K562 (cell line): Measurements from ENCODE around the gene FYB2. TPM values are rescaled to one million over a fixed set of nuclear protein-coding genes. Genes with fewer than 3 reads are reported as not detected.

Source experiments
- ATAC-seq: fragments of 200-7000 bp; cut with Tn5 transposase; 3 replicates; pipeline ENCODE4 v1.9.1; 2020; ENCODE audit warnings: moderate library complexity
- BruUV-seq: library from RNA; stranded (reverse); fragments of 400-500 nt; replicated peaks from 2 replicates; lab custom pipeline; 2021; lab: Mats Ljungman, UMichigan
- CTCF ChIA-PET: fragments of 300-600 bp; formaldehyde crosslinking; extraction: SDS; loops from one replicate; lab custom pipeline; 2021; ENCODE audit warnings: low intra/inter-chr PET ratio; lab: Yijun Ruan, JAX
- POLR2A ChIA-PET: fragments of 300-600, 350-650 bp; sonication (Branson Sonifier 250); formaldehyde crosslinking; extraction: SDS; loops from one replicate; lab custom pipeline; 2021; ENCODE audit warnings: antibody characterized with exemption, inconsistent platforms; lab: Yijun Ruan, JAX
- DNase-seq, 4 experiments: peaks; one replicate each; pipeline versions ENCODE4 v3.0.0 to v3.0.0-alpha.2; 2011 to 2018; ENCODE audit warnings: low spot score in 3 of 4, mixed read lengths in 3 of 4; ENCODE audit errors: extremely low read depth in 1 of 4
- FAIRE-seq: peaks from 2 replicates; lab custom pipeline; 2011; peaks lifted over from hg19 to GRCh38; lab: Jason Lieb, UNC
- H2AFZ ChIP-seq: 2 replicates; pipeline ENCODE4 v1.6.0; 2011; ENCODE audit warnings: low read depth, low read length, control low read depth, inconsistent platforms
- H3K27ac ChIP-seq: fragments of 200-600 bp; 3 replicates; pipeline ENCODE4 v1.8.0; 2011; ENCODE audit warnings: low read depth, mild to moderate bottlenecking, control low read depth, inconsistent platforms, low read length, moderate library complexity, mixed read lengths; ENCODE audit errors: extremely low read depth
- H3K27me3 ChIP-seq, 2 experiments: fragments of 300-600 bp in 1 of 2; 2 replicates in 1 of 2; 3 replicates in 1 of 2; pipeline versions ENCODE4 v1.6.0 to v1.8.0; 2011; ENCODE audit warnings: inconsistent platforms in 2 of 2, low read length in 2 of 2, mild to moderate bottlenecking in 1 of 2, mixed read lengths in 1 of 2, moderate library complexity in 1 of 2; ENCODE audit not compliant: control insufficient read depth in 2 of 2, insufficient read depth in 2 of 2
- H3K36me3 ChIP-seq: fragments of 300-600 bp; 3 replicates; pipeline ENCODE4 v1.8.0; 2011; ENCODE audit warnings: mild to moderate bottlenecking, low read length, inconsistent platforms; ENCODE audit not compliant: control insufficient read depth, insufficient read depth
- H3K4me1 ChIP-seq, 2 experiments: fragments of 200-600 bp in 1 of 2; replicated peaks in 1 of 2; 2 replicates in 1 of 2; 3 replicates in 1 of 2; pipeline versions ENCODE4 v1.5.1 to v1.8.0; 2011; ENCODE audit warnings: inconsistent platforms in 2 of 2, low read length in 2 of 2, mild to moderate bottlenecking in 1 of 2, mixed read lengths in 1 of 2, moderate library complexity in 1 of 2; ENCODE audit not compliant: control insufficient read depth in 2 of 2, insufficient read depth in 2 of 2
- H3K4me2 ChIP-seq: 2 replicates; pipeline ENCODE4 v1.6.1; 2011; ENCODE audit warnings: low read length, control low read depth, inconsistent platforms, mixed read lengths; ENCODE audit not compliant: insufficient read depth
- H3K4me3 ChIP-seq: fragments of 200-600 bp; sonication (generic), shearing (Covaris generic); 2 replicates; pipeline ENCODE4 v1.5.1; 2016; ENCODE audit warnings: control low read depth, inconsistent platforms
- H3K79me2 ChIP-seq: fragments of 200-600 bp; 3 replicates; pipeline ENCODE4 v1.8.0; 2011; ENCODE audit warnings: low read length, inconsistent platforms; ENCODE audit not compliant: control insufficient read depth, insufficient read depth
- H3K9ac ChIP-seq, 2 experiments: 2 replicates each; pipeline versions ENCODE4 v1.6.0 to v1.6.1; 2011; ENCODE audit warnings: low read depth in 2 of 2, low read length in 2 of 2, control low read depth in 1 of 2, inconsistent platforms in 1 of 2, mild to moderate bottlenecking in 1 of 2, mixed read lengths in 1 of 2; ENCODE audit not compliant: insufficient read depth in 1 of 2
- H3K9me1 ChIP-seq: one replicate; pipeline ENCODE4 v1.6.0; 2011; ENCODE audit warnings: inconsistent platforms, mild to moderate bottlenecking, low read length, moderate library complexity; ENCODE audit not compliant: control insufficient read depth, insufficient read depth
- H3K9me3 ChIP-seq: replicated peaks from 2 replicates; pipeline ENCODE4 v1.5.1; 2011; ENCODE audit warnings: low read depth, low read length, inconsistent platforms; ENCODE audit not compliant: control insufficient read depth, insufficient read depth
- H4K20me1 ChIP-seq: replicated peaks from 2 replicates; pipeline ENCODE4 v1.6.1; 2011; ENCODE audit warnings: low read length, inconsistent platforms, mixed read lengths; ENCODE audit not compliant: control insufficient read depth, insufficient read depth
- CEBPB ChIP-seq: fragments of 450-650 bp; IDR thresholded peaks from 2 replicates; pipeline ENCODE4 v1.6.1; 2016; ENCODE audit warnings: missing genetic modification characterization, missing compliant biosample characterization
- FOS ChIP-seq: IDR thresholded peaks from 3 replicates; pipeline ENCODE4 v1.6.1; 2011; ENCODE audit not compliant: insufficient read length; ENCODE audit errors: extremely low read depth
- MECOM ChIP-seq: fragments of 250-450 bp; sonication (Bioruptor Pico); IDR thresholded peaks from 2 replicates; pipeline ENCODE4 v1.8.0; 2022; ENCODE audit warnings: inconsistent platforms
- PTTG1 ChIP-seq: fragments of 450-650 bp; IDR thresholded peaks from 2 replicates; pipeline ENCODE4 v1.6.1; 2016; ENCODE audit warnings: low read depth, mild to moderate bottlenecking, missing genetic modification characterization, missing compliant biosample characterization
- SMARCA5 ChIP-seq: fragments of 450-650 bp; IDR thresholded peaks from 2 replicates; pipeline ENCODE4 v1.6.1; 2016
- SRSF9 ChIP-seq: fragments of 200-400 bp; formaldehyde crosslinking; IDR thresholded peaks from 2 replicates; pipeline ENCODE4 v1.6.1; 2017; ENCODE audit warnings: low read depth, low read length, borderline replicate concordance
- ZNF77 ChIP-seq: fragments of 250-450 bp; sonication (Bioruptor Pico); IDR thresholded peaks from 2 replicates; pipeline ENCODE4 v1.5.0; 2020
- ZZZ3 ChIP-seq: fragments of 450-650 bp; IDR thresholded peaks from 2 replicates; pipeline ENCODE4 v1.6.1; 2016; ENCODE audit warnings: antibody characterized with exemption, mild to moderate bottlenecking, moderate library complexity
- WGBS: fragments of 100-300 bp; shearing (Covaris generic); methylation state at CpG from one replicate; pipeline ENCODE4 v1.1.6; 2016; ENCODE audit warnings: low coverage, mixed read lengths; ENCODE audit not compliant: insufficient coverage; ENCODE audit errors: missing lambda C conversion rate; 5-methylcytosine and 5-hydroxymethylcytosine counted together
- in situ Hi-C: fragments of 300-500 bp; cut with MboI; formaldehyde crosslinking; loops from 4 replicates; pipeline ENCODE4 v1.15.0; 2018; ENCODE audit warnings: inconsistent platforms, mixed read lengths
- intact Hi-C: fragments of 100-400 bp; cut with micrococcal nuclease; formaldehyde crosslinking; loops from 2 replicates; pipeline ENCODE4 v1.14.2; 2022
- polyA plus RNA-seq, 8 experiments: library from polyadenylated mRNA; depleted of rRNA in 4 of 8; stranded (reverse) in 5 of 8; unstranded in 3 of 8; fragments of >200 nt; fragmentation: Nextera tagmentation in 2 of 8; fragmentation: Illumina TruSeq in 1 of 8; extraction: Ambion mirVana in 2 of 8; extraction: Trizol in 1 of 8; gene quantifications; 2 replicates each; pipeline versions ENCODE4 v1.2.1 to v1.2.3, GENCODE V29; 2011 to 2014; ENCODE audit warnings: inconsistent platforms in 1 of 8, missing spikeins in 1 of 8
- total RNA-seq, 7 experiments: library from RNA; depleted of rRNA in 6 of 7; stranded (reverse); fragments of >200 nt in 6 of 7; fragmentation: Illumina TruSeq in 2 of 7; extraction: Trizol in 2 of 7; gene quantifications; 2 replicates each; pipeline versions ENCODE4 v1.2.1 to v1.2.3, GENCODE V29; 2011 to 2021; ENCODE audit warnings: low replicate concordance in 1 of 7
- TF ChIP-seq, protein P1 (sequence below): IDR thresholded peaks from 2 replicates; pipeline ENCODE4 v1.6.1; 2011; ENCODE audit warnings: borderline replicate concordance, low read depth, mild to moderate bottlenecking, moderate library complexity, low read length; ENCODE audit not compliant: insufficient read depth, poor library complexity, severe bottlenecking
- TF ChIP-seq, protein P2 (sequence below): fragments of 450-650 bp; formaldehyde crosslinking; IDR thresholded peaks from 2 replicates; pipeline ENCODE4 v1.4.0; 2022; ENCODE audit warnings: missing genetic modification characterization
- TF ChIP-seq, protein P3 (sequence below): fragments of 250-450 bp; sonication (Bioruptor Pico); IDR thresholded peaks from 2 replicates; pipeline ENCODE4 v1.8.0; 2022; ENCODE audit warnings: inconsistent platforms

Gene FYB2
- total and polyA plus RNA-seq, 9 of the 15 experiments (the other 6 are each of a cell fraction or from before 2014, with no cell fraction given) = not detected

DNA sequence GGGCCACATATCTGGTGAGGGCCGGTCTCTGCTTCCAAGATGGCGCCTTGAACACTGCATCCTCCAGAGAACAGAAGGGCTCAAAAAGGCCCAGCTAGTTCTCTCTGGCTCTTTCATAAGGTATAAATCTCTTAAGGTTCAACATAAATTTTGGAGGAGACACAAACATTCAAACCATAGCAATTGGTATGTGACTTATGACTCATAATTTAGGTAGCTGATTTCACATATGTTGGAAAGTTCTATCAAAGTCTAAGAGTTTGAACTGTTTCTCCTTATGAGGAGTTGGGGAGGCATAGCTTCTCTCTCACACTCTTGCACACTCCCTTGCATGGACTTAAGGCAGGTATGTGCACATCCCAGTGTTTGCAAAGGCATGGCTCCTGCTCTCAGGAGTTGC is 5.1 kb upstream of the FYB2 start:
- FAIRE-seq = no peak
- intact Hi-C loops = loop anchor here (5.0 kb wide), 3 partner anchors 237 to 1537 kb away; no protein-coding TSS in a partner anchor
- no peaks in the 10 kb centered on the region for H3K9me3 ChIP-seq
- ATAC-seq = no peak
- no peaks in the 10 kb centered on the region for H3K9me1 ChIP-seq
- 0% methylated on average over 2 of the region's 2 CpGs for WGBS
- in situ Hi-C loops = loop anchor here (10.0 kb wide), 1 partner anchor 141 kb away; the partner anchor contains the start of gene C8B
- ChIA-PET POLR2A (no interaction called here), CTCF (no interaction called here)
- H4K20me1 ChIP-seq = no peaks in the 10 kb centered on the region; the same call in 1 of the 2 replicates
- H2AFZ ChIP-seq = no peak overlapping the region
- H3K4me1 ChIP-seq = no peaks in the 10 kb centered on the region
- BruUV-seq = no TSS peak
- no peak overlapping the region for H3K4me2 ChIP-seq
- no peaks in the 10 kb centered on the region for H3K36me3 ChIP-seq
- peaks cover 0 to 8% of the 10 kb centered on the region in 2 experiments; a peak in 2 of 5 replicates for H3K27me3 ChIP-seq
- TF ChIP-seq MECOM (no peak), SMARCA5 (no peak), SRSF9 (no peak), FOS (no peak), ZZZ3 (no peak), CEBPB (tag) (no peak), ZNF77 (CRISPR knock-in tag) (no peak), PTTG1 (tag) (no peak)
- TF ChIP-seq, protein P1, sequence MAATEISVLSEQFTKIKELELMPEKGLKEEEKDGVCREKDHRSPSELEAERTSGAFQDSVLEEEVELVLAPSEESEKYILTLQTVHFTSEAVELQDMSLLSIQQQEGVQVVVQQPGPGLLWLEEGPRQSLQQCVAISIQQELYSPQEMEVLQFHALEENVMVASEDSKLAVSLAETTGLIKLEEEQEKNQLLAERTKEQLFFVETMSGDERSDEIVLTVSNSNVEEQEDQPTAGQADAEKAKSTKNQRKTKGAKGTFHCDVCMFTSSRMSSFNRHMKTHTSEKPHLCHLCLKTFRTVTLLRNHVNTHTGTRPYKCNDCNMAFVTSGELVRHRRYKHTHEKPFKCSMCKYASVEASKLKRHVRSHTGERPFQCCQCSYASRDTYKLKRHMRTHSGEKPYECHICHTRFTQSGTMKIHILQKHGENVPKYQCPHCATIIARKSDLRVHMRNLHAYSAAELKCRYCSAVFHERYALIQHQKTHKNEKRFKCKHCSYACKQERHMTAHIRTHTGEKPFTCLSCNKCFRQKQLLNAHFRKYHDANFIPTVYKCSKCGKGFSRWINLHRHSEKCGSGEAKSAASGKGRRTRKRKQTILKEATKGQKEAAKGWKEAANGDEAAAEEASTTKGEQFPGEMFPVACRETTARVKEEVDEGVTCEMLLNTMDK = no peak
- TF ChIP-seq, protein P2, sequence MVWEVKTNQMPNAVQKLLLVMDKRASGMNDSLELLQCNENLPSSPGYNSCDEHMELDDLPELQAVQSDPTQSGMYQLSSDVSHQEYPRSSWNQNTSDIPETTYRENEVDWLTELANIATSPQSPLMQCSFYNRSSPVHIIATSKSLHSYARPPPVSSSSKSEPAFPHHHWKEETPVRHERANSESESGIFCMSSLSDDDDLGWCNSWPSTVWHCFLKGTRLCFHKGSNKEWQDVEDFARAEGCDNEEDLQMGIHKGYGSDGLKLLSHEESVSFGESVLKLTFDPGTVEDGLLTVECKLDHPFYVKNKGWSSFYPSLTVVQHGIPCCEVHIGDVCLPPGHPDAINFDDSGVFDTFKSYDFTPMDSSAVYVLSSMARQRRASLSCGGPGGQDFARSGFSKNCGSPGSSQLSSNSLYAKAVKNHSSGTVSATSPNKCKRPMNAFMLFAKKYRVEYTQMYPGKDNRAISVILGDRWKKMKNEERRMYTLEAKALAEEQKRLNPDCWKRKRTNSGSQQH (CRISPR knock-in tag) = no peak
- TF ChIP-seq, protein P3, sequence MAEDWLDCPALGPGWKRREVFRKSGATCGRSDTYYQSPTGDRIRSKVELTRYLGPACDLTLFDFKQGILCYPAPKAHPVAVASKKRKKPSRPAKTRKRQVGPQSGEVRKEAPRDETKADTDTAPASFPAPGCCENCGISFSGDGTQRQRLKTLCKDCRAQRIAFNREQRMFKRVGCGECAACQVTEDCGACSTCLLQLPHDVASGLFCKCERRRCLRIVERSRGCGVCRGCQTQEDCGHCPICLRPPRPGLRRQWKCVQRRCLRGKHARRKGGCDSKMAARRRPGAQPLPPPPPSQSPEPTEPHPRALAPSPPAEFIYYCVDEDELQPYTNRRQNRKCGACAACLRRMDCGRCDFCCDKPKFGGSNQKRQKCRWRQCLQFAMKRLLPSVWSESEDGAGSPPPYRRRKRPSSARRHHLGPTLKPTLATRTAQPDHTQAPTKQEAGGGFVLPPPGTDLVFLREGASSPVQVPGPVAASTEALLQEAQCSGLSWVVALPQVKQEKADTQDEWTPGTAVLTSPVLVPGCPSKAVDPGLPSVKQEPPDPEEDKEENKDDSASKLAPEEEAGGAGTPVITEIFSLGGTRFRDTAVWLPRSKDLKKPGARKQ = no peak
- H3K4me3 ChIP-seq = no peak overlapping the region
- no peak overlapping the region for H3K9ac ChIP-seq
- H3K79me2 ChIP-seq = no peaks in the 10 kb centered on the region
- H3K27ac ChIP-seq = no peak overlapping the region
- DNase-seq = no peak
